HepG2 (cell line): ENCODE results near the gene FUT4. TPM values are rescaled to one million over a fixed set of nuclear protein-coding genes. Genes with fewer than 3 reads are reported as not detected.

ENCODE experiments used
- ATAC-seq: fragments of 200-7000 bp; cut with Tn5 transposase; 3 replicates; pipeline ENCODE4 v1.9.1; 2020; ENCODE audit warnings: mild to moderate bottlenecking, moderate library complexity
- BruUV-seq: library from RNA; stranded (reverse); fragments of 400-500 nt; replicated peaks from 2 replicates; lab custom pipeline; 2021; lab: Mats Ljungman, UMichigan
- CTCF ChIA-PET: fragments of 300-600 bp; formaldehyde crosslinking; extraction: SDS; loops from one replicate; lab custom pipeline; 2021; ENCODE audit warnings: low total read pairs, inconsistent platforms, low intra/inter-chr PET ratio; lab: Yijun Ruan, JAX
- POLR2A ChIA-PET: fragments of 350-600 bp; sonication (Branson Sonifier 250); formaldehyde crosslinking; loops from one replicate; lab custom pipeline; 2020; ENCODE audit warnings: antibody characterized with exemption, inconsistent platforms; lab: Yijun Ruan, JAX
- DNase-seq: peaks from one replicate; pipeline ENCODE4 v3.0.0-alpha.2; 2015; ENCODE audit warnings: low spot score
- FAIRE-seq: peaks from 3 replicates; lab custom pipeline; 2011; peaks lifted over from hg19 to GRCh38; lab: Jason Lieb, UNC
- H2AFZ ChIP-seq: one replicate; pipeline ENCODE4 v1.6.1; 2011; ENCODE audit warnings: low read length, inconsistent platforms
- H3K27ac ChIP-seq: fragments of 300-600 bp; 3 replicates; pipeline ENCODE4 v1.8.0; 2011; ENCODE audit warnings: mixed run types, mild to moderate bottlenecking, mixed read lengths, low read length, inconsistent platforms; ENCODE audit not compliant: insufficient read depth; ENCODE audit errors: extremely low read length
- H3K27me3 ChIP-seq, 2 experiments: fragments of 200-600 bp in 1 of 2; 2 replicates in 1 of 2; 3 replicates in 1 of 2; pipeline versions ENCODE4 v1.6.0 to v1.8.0; 2011; ENCODE audit warnings: low read length in 2 of 2, mild to moderate bottlenecking in 2 of 2, moderate library complexity in 2 of 2, inconsistent platforms in 1 of 2; ENCODE audit not compliant: insufficient read depth in 2 of 2, control insufficient read depth in 1 of 2
- H3K36me3 ChIP-seq, 2 experiments: fragments of 200-600 bp in 1 of 2; replicated peaks in 1 of 2; 2 replicates in 1 of 2; 3 replicates in 1 of 2; pipeline versions ENCODE4 v1.5.1 to v1.8.0; 2011; ENCODE audit warnings: low read length in 2 of 2, inconsistent platforms in 1 of 2; ENCODE audit not compliant: insufficient read depth in 2 of 2, control insufficient read depth in 1 of 2
- H3K4me1 ChIP-seq: 2 replicates; pipeline ENCODE4 v1.5.1; 2012; ENCODE audit warnings: low read length, inconsistent platforms; ENCODE audit not compliant: insufficient read depth
- H3K4me2 ChIP-seq: 2 replicates; pipeline ENCODE4 v1.6.0; 2011; ENCODE audit warnings: low read depth, low read length, inconsistent platforms
- H3K4me3 ChIP-seq, 3 experiments: fragments of 200-600 bp in 1 of 3; sonication (generic), shearing (Covaris generic) in 1 of 3; replicated peaks in 1 of 3; 2 replicates each; pipeline ENCODE4 v1.5.1; 2011 to 2016; ENCODE audit warnings: low read length in 3 of 3, inconsistent platforms in 2 of 3, low read depth in 2 of 3, mild to moderate bottlenecking in 2 of 3, control low read depth in 1 of 3, mixed read lengths in 1 of 3; ENCODE audit not compliant: insufficient read depth in 1 of 3
- H3K79me2 ChIP-seq: one replicate; pipeline ENCODE4 v1.6.1; 2011; ENCODE audit warnings: low read length, inconsistent platforms; ENCODE audit not compliant: insufficient read depth
- H3K9ac ChIP-seq: 2 replicates; pipeline ENCODE4 v1.6.0; 2011; ENCODE audit warnings: mild to moderate bottlenecking, low read depth, low read length, inconsistent platforms; ENCODE audit not compliant: insufficient read depth
- H3K9me3 ChIP-seq: 2 replicates; pipeline ENCODE4 v1.5.1; 2012; ENCODE audit warnings: mild to moderate bottlenecking, low read length
- H4K20me1 ChIP-seq: 2 replicates; pipeline ENCODE4 v1.6.0; 2011; ENCODE audit warnings: inconsistent platforms, mild to moderate bottlenecking, low read length, moderate library complexity; ENCODE audit not compliant: insufficient read depth
- CTCF ChIP-seq: sonication (generic); formaldehyde crosslinking; IDR thresholded peaks from 2 replicates; pipeline ENCODE4 v1.5.0; 2020; ENCODE audit warnings: mild to moderate bottlenecking, missing genetic modification reagents, moderate library complexity
- HHEX ChIP-seq: IDR thresholded peaks from 2 replicates; pipeline ENCODE4 v1.6.1; 2016; ENCODE audit warnings: control low read depth
- SMC3 ChIP-seq: IDR thresholded peaks from 2 replicates; pipeline ENCODE4 v1.6.1; 2011; ENCODE audit warnings: low read length, improper control_type of control experiment
- STAG1 ChIP-seq: sonication (generic); formaldehyde crosslinking; IDR thresholded peaks from 2 replicates; pipeline ENCODE4 v1.4.0; 2020; ENCODE audit warnings: missing genetic modification reagents
- THAP7 ChIP-seq: sonication (generic); formaldehyde crosslinking; IDR thresholded peaks from 2 replicates; pipeline ENCODE4 v1.8.1; 2023; ENCODE audit warnings: mild to moderate bottlenecking, missing genetic modification reagents
- ZBTB26 ChIP-seq: IDR thresholded peaks from 2 replicates; pipeline ENCODE4 v1.6.1; 2016; ENCODE audit warnings: missing compliant biosample characterization, missing genetic modification reagents, borderline replicate concordance
- ZNF230 ChIP-seq: sonication (generic); formaldehyde crosslinking; IDR thresholded peaks from 2 replicates; pipeline ENCODE4 v1.4.0; 2020; ENCODE audit warnings: mild to moderate bottlenecking, missing genetic modification reagents
- ZNF557 ChIP-seq: sonication (generic); formaldehyde crosslinking; IDR thresholded peaks from 2 replicates; pipeline ENCODE4 v1.4.0; 2020; ENCODE audit warnings: missing genetic modification reagents
- ZNF772 ChIP-seq: sonication (generic); formaldehyde crosslinking; IDR thresholded peaks from 2 replicates; pipeline ENCODE4 v1.5.0; 2020; ENCODE audit warnings: mild to moderate bottlenecking, missing genetic modification reagents
- WGBS: methylation state at CpG from one replicate; pipeline ENCODE4 v1.1.6; 2017; ENCODE audit warnings: low lambda C conversion rate; 5-methylcytosine and 5-hydroxymethylcytosine counted together
- in situ Hi-C: cut with HindIII; loops from 2 replicates; pipeline ENCODE4 v1.10.0; 2017; ENCODE audit warnings: low pct_unique_long_range_greater_than_20kb; ENCODE audit not compliant: extremely low pct_ligation_motif_present
- intact Hi-C: fragments of 100-400 bp; cut with micrococcal nuclease; formaldehyde crosslinking; loops from one replicate; pipeline ENCODE4 v1.10.0; 2022; ENCODE audit not compliant: unreplicated experiment
- polyA plus RNA-seq, 8 experiments: library from polyadenylated mRNA; depleted of rRNA in 3 of 8; stranded (reverse) in 7 of 8; unstranded in 1 of 8; fragments of >200 nt; fragmentation: Illumina TruSeq in 4 of 8; extraction: Trizol in 4 of 8; gene quantifications; 2 replicates each; pipeline versions ENCODE4 v1.2.1 to v1.2.3, GENCODE V29; 2011 to 2016; ENCODE audit warnings: low read depth in 4 of 8, missing spikeins in 1 of 8, mixed read lengths in 1 of 8; ENCODE audit not compliant: insufficient read depth in 1 of 8
- total RNA-seq, 5 experiments: library from RNA; depleted of rRNA; stranded (reverse); fragments of >200 nt; fragmentation: Illumina TruSeq; extraction: Trizol; gene quantifications; 2 replicates each; pipeline ENCODE4 v1.2.3, GENCODE V29; 2016; ENCODE audit warnings: low read depth in 1 of 5

The FUT4 gene
- total and polyA plus RNA-seq, 2 of the 13 experiments (the other 11 are each of a cell fraction or from before 2014, with no cell fraction given) = 0.28 to 0.60 TPM

- Histone ChIP-seq H3K4me3 (no peak overlapping the region), H3K79me2 (no peaks in the 10 kb centered on the region), H3K36me3 (no peaks in the 10 kb centered on the region), H3K4me2 (no peak overlapping the region), H4K20me1 (no peaks in the 10 kb centered on the region), H2AFZ (no peak overlapping the region), H3K27me3 (no peaks in the 10 kb centered on the region), H3K9me3 (no peaks in the 10 kb centered on the region), H3K27ac (no peak overlapping the region), H3K9ac (no peak overlapping the region), H3K4me1 (peaks cover 8% of the 10 kb centered on the region)
- WGBS = 28% methylated on average over 5 of the region's 5 CpGs
- ChIA-PET POLR2A (no interaction called here), CTCF (interaction anchor here (1.7 kb wide), 1 partner anchor 81 kb away, joined by 8 read pairs; no protein-coding TSS in a partner anchor)
- BruUV-seq = no TSS peak
- peak; percentile 16 for DNase-seq
- no peak for FAIRE-seq
- TF ChIP-seq HHEX (CRISPR knock-in tag) = no peak
- TF ChIP-seq ZNF230 (CRISPR knock-in tag) = no peak
- no peak for TF ChIP-seq ZBTB26 (CRISPR knock-in tag)
- TF ChIP-seq ZNF772 (CRISPR knock-in tag) = no peak
- peak; percentile 31 for TF ChIP-seq STAG1 (CRISPR knock-in tag)
- no peak for TF ChIP-seq THAP7 (CRISPR knock-in tag)
- TF ChIP-seq ZNF557 (CRISPR knock-in tag) = no peak
- TF ChIP-seq SMC3 = peak; percentile 12; the same call in 1 of the 2 replicates
- peak; percentile 32 for TF ChIP-seq CTCF
- peak; percentile 85 for ATAC-seq
- intact Hi-C loops = no loop called here
- in situ Hi-C loops = no loop called here
Measured at GRCh38 chr11:94521684-94522083, 22.0 kb upstream of the FUT4 start.
